ENCODE measurements around the gene CRYBA4.

GRCh38 chr22:26592421-26592891 is 29.3 kb upstream of the CRYBA4 start:
- no peak for TF ChIP-seq CTCF (optimal IDR thresholded peaks at IDR 0.05 in 1 of 3, IDR thresholded peaks at IDR 0.05 in 1 of 3, conservative IDR thresholded peaks at IDR 0.05 in 1 of 3; ENCODE audit: extremely low read depth in 1 of 3, insufficient read depth in 2 of 3, low read length in 3 of 3)
- no peak for TF ChIP-seq EZH2 (IDR thresholded peaks at IDR 0.05; ENCODE audit: low read length)
